Endothelial cell of umbilical vein (primary cell): ENCODE measurements around the gene B3GNT8. TPM values are rescaled to one million over a fixed set of nuclear protein-coding genes. Genes with fewer than 3 reads are reported as not detected.
"Not testable (repeated sequence)": the region's sequence is repeated elsewhere in the genome, so short reads cannot be mapped to it uniquely, and the experiment has no call there.

Source experiments
- BruUV-seq: library from RNA; stranded (reverse); fragments of 400-500 nt; replicated peaks from 2 replicates; lab custom pipeline; 2021; lab: Mats Ljungman, UMichigan
- CTCF ChIA-PET: fragments of 300-600, 350-600 bp; sonication (Branson Sonifier 250); formaldehyde crosslinking; loops from one replicate; lab custom pipeline; 2021; ENCODE audit warnings: antibody characterized with exemption, inconsistent platforms; lab: Charles Lee
- POLR2A ChIA-PET: fragments of 300-600, 350-600 bp; sonication (Branson Sonifier 250); formaldehyde crosslinking; loops from one replicate; lab custom pipeline; 2021; ENCODE audit warnings: antibody characterized with exemption, inconsistent platforms; lab: Charles Lee
- DNase-seq: peaks from one replicate; pipeline ENCODE4 v3.0.0-alpha.2; 2011; ENCODE audit warnings: low read depth, low spot score
- FAIRE-seq: peaks from 2 replicates; lab custom pipeline; 2011; peaks lifted over from hg19 to GRCh38; lab: Jason Lieb, UNC
- H2AFZ ChIP-seq: 2 replicates; pipeline ENCODE4 v1.6.0; 2012; ENCODE audit warnings: low read depth, low read length, control low read depth, inconsistent platforms
- H3K27ac ChIP-seq: 2 replicates; pipeline ENCODE4 v1.5.1; 2011; ENCODE audit warnings: low read depth, mild to moderate bottlenecking, control low read depth, low read length, moderate library complexity; ENCODE audit not compliant: insufficient read depth
- H3K27me3 ChIP-seq, 2 experiments: 2 replicates each; pipeline versions ENCODE4 v1.6.0 to v1.6.1; 2011; ENCODE audit warnings: low read length in 2 of 2, mixed read lengths in 1 of 2; ENCODE audit not compliant: control insufficient read depth in 2 of 2, insufficient read depth in 2 of 2
- H3K36me3 ChIP-seq, 2 experiments: 2 replicates in 1 of 2; 3 replicates in 1 of 2; pipeline ENCODE4 v1.5.1; 2011; ENCODE audit warnings: low read length in 2 of 2, mild to moderate bottlenecking in 1 of 2, moderate library complexity in 1 of 2; ENCODE audit not compliant: control insufficient read depth in 2 of 2, insufficient read depth in 2 of 2; ENCODE audit errors: extremely low read depth in 1 of 2
- H3K4me1 ChIP-seq: 3 replicates; pipeline ENCODE4 v1.5.1; 2011; ENCODE audit warnings: mild to moderate bottlenecking, low read length; ENCODE audit not compliant: control insufficient read depth, insufficient read depth; ENCODE audit errors: extremely low read depth
- H3K4me2 ChIP-seq: 2 replicates; pipeline ENCODE4 v1.6.1; 2011; ENCODE audit warnings: low read length, control low read depth, mixed read lengths; ENCODE audit not compliant: insufficient read depth
- H3K4me3 ChIP-seq, 3 experiments: fragments of 200-600 bp in 1 of 3; sonication (generic), shearing (Covaris generic) in 1 of 3; replicated peaks in 1 of 3; 2 replicates each; pipeline ENCODE4 v1.5.1; 2011 to 2016; ENCODE audit warnings: control low read depth in 3 of 3, low read length in 3 of 3, mild to moderate bottlenecking in 2 of 3, inconsistent platforms in 1 of 3, low read depth in 1 of 3, moderate library complexity in 1 of 3; ENCODE audit not compliant: insufficient read depth in 1 of 3
- H3K79me2 ChIP-seq: 2 replicates; pipeline ENCODE4 v1.6.0; 2012; ENCODE audit warnings: low read length, inconsistent platforms; ENCODE audit not compliant: control insufficient read depth, insufficient read depth
- H3K9ac ChIP-seq: replicated peaks from 2 replicates; pipeline ENCODE3; 2011; ENCODE audit warnings: low read length, control low read depth; ENCODE audit not compliant: insufficient read depth; ENCODE audit errors: extremely low read depth
- H3K9me1 ChIP-seq: replicated peaks from 3 replicates; pipeline ENCODE4 v1.6.0; 2011; ENCODE audit warnings: mild to moderate bottlenecking, low read length; ENCODE audit not compliant: control insufficient read depth, insufficient read depth; ENCODE audit errors: extremely low read depth
- H3K9me3 ChIP-seq: replicated peaks from 2 replicates; pipeline ENCODE4 v1.5.1; 2012; ENCODE audit warnings: low read length, inconsistent platforms; ENCODE audit not compliant: control insufficient read depth, insufficient read depth
- H4K20me1 ChIP-seq: replicated peaks from 2 replicates; pipeline ENCODE3; 2011; ENCODE audit warnings: mild to moderate bottlenecking, low read length; ENCODE audit not compliant: control insufficient read depth, insufficient read depth; ENCODE audit errors: extremely low read depth
- CTCF ChIP-seq, 2 donors: IDR thresholded peaks; 1 replicate in 1 of 2; 2 replicates in 1 of 2; pipeline ENCODE4 v1.5.1; 2011; ENCODE audit warnings: low read length in 2 of 2, mild to moderate bottlenecking in 2 of 2, moderate library complexity in 2 of 2, control low read depth in 1 of 2, inconsistent platforms in 1 of 2, low read depth in 1 of 2; ENCODE audit not compliant: insufficient read depth in 1 of 2; ENCODE audit errors: extremely low read depth in 1 of 2
- EZH2 ChIP-seq: IDR thresholded peaks from 2 replicates; pipeline ENCODE4 v1.6.1; 2012; ENCODE audit warnings: borderline replicate concordance, low read depth, mild to moderate bottlenecking, moderate library complexity, low read length, inconsistent platforms; ENCODE audit not compliant: severe bottlenecking
- FOS ChIP-seq: IDR thresholded peaks from 2 replicates; pipeline ENCODE4 v1.6.1; 2011; ENCODE audit warnings: mild to moderate bottlenecking, low read length, moderate library complexity, borderline replicate concordance; ENCODE audit not compliant: insufficient read depth
- GATA2 ChIP-seq: IDR thresholded peaks from 2 replicates; pipeline ENCODE4 v1.7.0; 2011; ENCODE audit warnings: low read depth, mild to moderate bottlenecking, moderate library complexity, mixed read lengths, low read length; ENCODE audit not compliant: insufficient read length, insufficient read depth
- JUN ChIP-seq: IDR thresholded peaks from 2 replicates; pipeline ENCODE4 v1.6.1; 2011; ENCODE audit warnings: borderline replicate concordance, low read depth; ENCODE audit not compliant: insufficient read length, insufficient read depth
- MYC ChIP-seq: IDR thresholded peaks from one replicate; pipeline ENCODE4 v1.6.1; 2011; ENCODE audit warnings: mild to moderate bottlenecking, low read depth, low read length
- POLR2A ChIP-seq: IDR thresholded peaks from 2 replicates; pipeline ENCODE4 v1.6.1; 2012; ENCODE audit warnings: low read depth, mild to moderate bottlenecking, control low read depth, low read length
- POLR2AphosphoS5 ChIP-seq: IDR thresholded peaks from 2 replicates; pipeline ENCODE4 v1.6.1; 2012; ENCODE audit warnings: low read depth, mild to moderate bottlenecking, control low read depth, low read length, moderate library complexity; ENCODE audit not compliant: insufficient read depth
- dilution Hi-C: fragments of 300-500 bp; cut with MboI; formaldehyde crosslinking; loops from one replicate; pipeline ENCODE4 v1.15.0; 2019; ENCODE audit warnings: low sequenced_read_pairs; ENCODE audit not compliant: extremely low pct_ligation_motif_present
- intact Hi-C: fragments of 100-400 bp; cut with micrococcal nuclease; formaldehyde crosslinking; loops from one replicate; pipeline ENCODE4 v1.10.0; 2022
- polyA plus RNA-seq, 4 experiments: library from polyadenylated mRNA; depleted of rRNA in 3 of 4; stranded (reverse) in 3 of 4; unstranded in 1 of 4; fragments of >200 nt; gene quantifications; 2 replicates each; pipeline versions ENCODE4 v1.2.1 to v1.2.3, GENCODE V29; 2011 to 2012; ENCODE audit warnings: missing spikeins in 1 of 4
- total RNA-seq: library from RNA; stranded (reverse); gene quantifications from 2 replicates; pipeline ENCODE4 v1.2.3, GENCODE V29; 2021
- TF ChIP-seq, protein P1 (sequence below): IDR thresholded peaks from 2 replicates; pipeline ENCODE4 v1.6.1; 2011; ENCODE audit not compliant: insufficient read depth, insufficient read length

Gene B3GNT8
- total and polyA plus RNA-seq, 2 donors (not counting 3 experiments of a cell fraction or from before 2014, with no cell fraction given): 3.6 to 7.6 TPM

GRCh38 chr19:41476583-41476982 lies 49.4 kb upstream of the B3GNT8 start:
- Histone ChIP-seq H3K27me3 (no peaks in the 10 kb centered on the region), H3K27ac (no peak overlapping the region), H3K9me3 (no peaks in the 10 kb centered on the region), H4K20me1 (no peaks in the 10 kb centered on the region), H3K36me3 (no peaks in the 10 kb centered on the region), H3K9ac (no peak overlapping the region), H3K4me1 (peaks cover 37% of the 10 kb centered on the region), H3K4me3 (no peak overlapping the region), H3K79me2 (peaks cover 55% of the 10 kb centered on the region), H3K4me2 (peak overlapping the region; percentile 3), H2AFZ (no peak overlapping the region), H3K9me1 (no peaks in the 10 kb centered on the region)
- DNase-seq (no peak), FAIRE-seq (no peak)
- dilution Hi-C loops (no loop called here), intact Hi-C loops (no loop called here)
- CTCF ChIA-PET: interaction anchor here (0.9 to 4.8 kb wide), 3 partner anchors 30 to 87 kb away, joined by 3 to 27 read pairs (median 22); no protein-coding TSS in a partner anchor
- POLR2A ChIA-PET: interaction anchor here (1.3 kb wide), 1 partner anchor 20 kb away, joined by 4 read pairs; no protein-coding TSS in a partner anchor
- TF ChIP-seq JUN: no peak
- no peak for TF ChIP-seq MYC
- no peak for TF ChIP-seq GATA2
- no peak for TF ChIP-seq POLR2A
- no peak for TF ChIP-seq POLR2AphosphoS5
- no peak for TF ChIP-seq EZH2
- no peak for TF ChIP-seq FOS
- TF ChIP-seq CTCF (IDR thresholded peaks at IDR 0.05; ENCODE audit: extremely low read depth in 1 of 2, insufficient read depth in 1 of 2, low read depth in 1 of 2, low read length in 2 of 2): no peak
- TF ChIP-seq, protein P1, sequence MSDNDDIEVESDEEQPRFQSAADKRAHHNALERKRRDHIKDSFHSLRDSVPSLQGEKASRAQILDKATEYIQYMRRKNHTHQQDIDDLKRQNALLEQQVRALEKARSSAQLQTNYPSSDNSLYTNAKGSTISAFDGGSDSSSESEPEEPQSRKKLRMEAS: no peak
- BruUV-seq: no TSS peak

DNA sequence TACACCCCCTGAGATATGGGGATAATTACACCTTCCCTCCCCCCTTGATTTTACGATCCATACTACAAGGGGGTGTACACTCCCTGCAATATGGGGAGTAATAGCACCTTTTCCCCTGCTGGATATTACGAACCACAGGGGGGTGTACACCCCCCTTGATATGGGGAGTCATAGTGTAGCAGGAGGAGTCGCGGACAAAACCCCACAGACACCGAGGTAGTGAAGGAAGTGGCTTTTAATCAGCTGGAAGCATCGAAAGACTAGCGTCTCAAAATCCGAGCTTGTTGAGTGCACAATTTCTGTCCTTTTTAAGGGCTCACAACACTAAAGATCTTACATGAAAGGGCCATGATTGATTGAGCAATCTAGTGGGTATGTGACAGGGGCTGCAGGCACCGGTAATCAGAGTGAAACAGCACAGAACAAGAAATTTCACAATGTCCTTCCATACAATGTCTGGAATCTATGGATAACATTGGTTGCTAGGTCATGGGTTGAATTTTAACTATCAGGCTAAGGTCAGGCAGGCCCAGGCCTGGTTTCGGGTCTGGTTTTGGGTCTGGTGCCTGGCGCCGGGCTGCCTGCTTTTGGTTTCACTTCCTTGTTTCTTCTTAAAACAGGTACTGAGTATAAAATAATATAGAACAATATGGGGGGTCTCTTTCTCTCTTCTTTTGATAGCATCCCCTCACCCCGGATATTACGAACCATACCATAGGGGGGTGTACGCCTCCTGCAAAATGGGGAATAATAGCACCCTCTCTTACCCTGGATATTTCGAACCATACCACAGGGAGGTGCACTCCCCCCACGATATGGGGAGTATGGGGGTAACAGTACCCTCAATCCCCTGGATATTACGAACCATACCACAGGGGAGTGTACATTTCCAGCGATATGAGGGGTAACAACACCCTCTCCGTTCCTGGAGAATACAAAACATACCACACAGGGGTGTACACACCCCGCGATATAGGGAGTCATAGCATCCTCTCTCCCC lies 36.4 kb upstream of the B3GNT8 start:
- H3K27ac ChIP-seq, H3K36me3 ChIP-seq, dilution Hi-C loops, H3K9ac ChIP-seq, intact Hi-C loops, DNase-seq, FAIRE-seq, H3K4me1 ChIP-seq, H3K4me2 ChIP-seq, H3K9me3 ChIP-seq, H4K20me1 ChIP-seq, H3K4me3 ChIP-seq, H3K9me1 ChIP-seq, H3K27me3 ChIP-seq, POLR2A ChIA-PET, H2AFZ ChIP-seq, CTCF ChIA-PET, BruUV-seq: not testable (repeated sequence)
- H3K79me2 ChIP-seq: peaks cover 11% of the 10 kb centered on the region
